ENCODE measurements around the gene POLR3C. TPM values are rescaled to one million over a fixed set of nuclear protein-coding genes. Genes with fewer than 3 reads are reported as not detected.

POLR3C gene
- total and polyA plus RNA-seq, 4 donors: 14.1 to 26.3 (median 21.1) TPM

- no peaks in the 10 kb centered on the region for H3K36me3 ChIP-seq (ENCODE audit: control insufficient read depth in 4 of 4, insufficient read depth in 4 of 4, low read length in 4 of 4)
- H3K4me3 ChIP-seq: no peak overlapping the region
- no peak for TF ChIP-seq CTCF (IDR thresholded peaks at IDR 0.05; ENCODE audit: control extremely low read depth, extremely low read depth)
- peak overlapping the region in 1 of 2 donors; percentile 24 for H3K27ac ChIP-seq (ENCODE audit: low read depth in 1 of 2, low read length in 1 of 2)
- no peaks in the 10 kb centered on the region for H3K9me3 ChIP-seq (ENCODE audit: control insufficient read depth in 4 of 4, insufficient read depth in 3 of 4, low read length in 3 of 4)
- H3K27me3 ChIP-seq (ENCODE audit: control insufficient read depth in 3 of 3, insufficient read depth in 3 of 3, low read length in 2 of 3): peaks cover 0 to 13% (median 5%) of the 10 kb centered on the region in 3 donors
- no peak for DNase-seq
- WGBS, 2 donors: 62 to 73% methylated on average over 8 of the region's 8 CpGs
- no peak for ATAC-seq (ENCODE audit: insufficient read depth, low FRiP score)
- no peak overlapping the region for H3K9ac ChIP-seq (ENCODE audit: insufficient read depth in 1 of 2, low read length in 2 of 2)
- peaks cover 0 to 9% (median 6%) of the 10 kb centered on the region in 5 donors for H3K4me1 ChIP-seq (ENCODE audit: control insufficient read depth in 5 of 5, insufficient read depth in 5 of 5, low read length in 5 of 5)
Measured at GRCh38 chr1:145886816-145887215, 62.8 kb downstream of the POLR3C start.

GRCh38 chr1:145887631-145888030 is 63.6 kb downstream of the POLR3C start:
- Histone ChIP-seq H3K9ac (ENCODE audit: insufficient read depth in 1 of 2, low read length in 2 of 2) (no peak overlapping the region), H3K4me1 (ENCODE audit: control insufficient read depth in 5 of 5, insufficient read depth in 5 of 5, low read length in 5 of 5) (peaks cover 4 to 15% (median 10%) of the 10 kb centered on the region in 5 donors), H3K27ac (ENCODE audit: low read depth in 1 of 2, low read length in 1 of 2) (no peak overlapping the region), H3K4me3 (no peak overlapping the region), H3K9me3 (ENCODE audit: control insufficient read depth in 4 of 4, insufficient read depth in 3 of 4, low read length in 3 of 4) (no peaks in the 10 kb centered on the region), H3K27me3 (ENCODE audit: control insufficient read depth in 3 of 3, insufficient read depth in 3 of 3, low read length in 2 of 3) (peaks cover 0 to 13% (median 5%) of the 10 kb centered on the region in 3 donors), H3K36me3 (ENCODE audit: control insufficient read depth in 4 of 4, insufficient read depth in 4 of 4, low read length in 4 of 4) (no peaks in the 10 kb centered on the region)
- peak; percentile 24 to 46 (median 45) for DNase-seq
- ATAC-seq (ENCODE audit: insufficient read depth, low FRiP score): no peak
- WGBS, 2 donors: 71 to 81% methylated on average over 5 of the region's 5 CpGs
- no peak for TF ChIP-seq CTCF (IDR thresholded peaks at IDR 0.05; ENCODE audit: control extremely low read depth, extremely low read depth)

- WGBS, 2 donors: 64 to 65% methylated on average over 3 of the region's 3 CpGs
- no peak for TF ChIP-seq CTCF (IDR thresholded peaks at IDR 0.05; ENCODE audit: control extremely low read depth, extremely low read depth)
- Histone ChIP-seq H3K27ac (ENCODE audit: low read depth in 1 of 2, low read length in 1 of 2) (peak overlapping the region in 1 of 2 donors; percentile 49), H3K9me3 (ENCODE audit: control insufficient read depth in 4 of 4, insufficient read depth in 3 of 4, low read length in 3 of 4) (no peaks in the 10 kb centered on the region), H3K27me3 (ENCODE audit: control insufficient read depth in 3 of 3, insufficient read depth in 3 of 3, low read length in 2 of 3) (peaks cover 0 to 4% (median under 1%) of the 10 kb centered on the region in 3 donors), H3K9ac (ENCODE audit: insufficient read depth in 1 of 2, low read length in 2 of 2) (no peak overlapping the region), H3K4me1 (ENCODE audit: control insufficient read depth in 5 of 5, insufficient read depth in 5 of 5, low read length in 5 of 5) (peaks cover 4 to 22% (median 15%) of the 10 kb centered on the region in 5 donors), H3K4me3 (no peak overlapping the region), H3K36me3 (ENCODE audit: control insufficient read depth in 4 of 4, insufficient read depth in 4 of 4, low read length in 4 of 4) (no peaks in the 10 kb centered on the region)
- DNase-seq (peak in 1 of 3 donors; percentile 51), ATAC-seq (ENCODE audit: insufficient read depth, low FRiP score) (no peak)
Measured at GRCh38 chr1:145889722-145890121, 65.7 kb downstream of the POLR3C start.

GRCh38 chr1:145891143-145891542 is 67.1 kb downstream of the POLR3C start:
- Histone ChIP-seq H3K4me3 (no peak overlapping the region), H3K9me3 (ENCODE audit: control insufficient read depth in 4 of 4, insufficient read depth in 3 of 4, low read length in 3 of 4) (no peaks in the 10 kb centered on the region), H3K4me1 (ENCODE audit: control insufficient read depth in 5 of 5, insufficient read depth in 5 of 5, low read length in 5 of 5) (peaks cover 3 to 19% (median 15%) of the 10 kb centered on the region in 5 donors), H3K27ac (ENCODE audit: low read depth in 1 of 2, low read length in 1 of 2) (peak overlapping the region; percentile 84 to 94), H3K9ac (ENCODE audit: insufficient read depth in 1 of 2, low read length in 2 of 2) (no peak overlapping the region), H3K36me3 (ENCODE audit: control insufficient read depth in 4 of 4, insufficient read depth in 4 of 4, low read length in 4 of 4) (peaks cover 0 to 3% (median 0%) of the 10 kb centered on the region in 4 donors), H3K27me3 (ENCODE audit: control insufficient read depth in 3 of 3, insufficient read depth in 3 of 3, low read length in 2 of 3) (no peaks in the 10 kb centered on the region)
- 50 to 75% methylated on average over 1 of the region's 1 CpG for WGBS, 2 donors
- DNase-seq (peak in 1 of 3 donors; percentile 62), ATAC-seq (ENCODE audit: insufficient read depth, low FRiP score) (no peak)
- TF ChIP-seq CTCF (IDR thresholded peaks at IDR 0.05; ENCODE audit: control extremely low read depth, extremely low read depth): no peak
